Endothelial cell of umbilical vein (primary cell): ENCODE data around the gene RPS6KA4. TPM values are rescaled to one million over a fixed set of nuclear protein-coding genes. Genes with fewer than 3 reads are reported as not detected.

ENCODE experiments used
- BruUV-seq: library from RNA; stranded (reverse); fragments of 400-500 nt; replicated peaks from 2 replicates; lab custom pipeline; 2021; lab: Mats Ljungman, UMichigan
- CTCF ChIA-PET: fragments of 300-600, 350-600 bp; sonication (Branson Sonifier 250); formaldehyde crosslinking; loops from one replicate; lab custom pipeline; 2021; ENCODE audit warnings: antibody characterized with exemption, inconsistent platforms; lab: Charles Lee
- POLR2A ChIA-PET: fragments of 300-600, 350-600 bp; sonication (Branson Sonifier 250); formaldehyde crosslinking; loops from one replicate; lab custom pipeline; 2021; ENCODE audit warnings: antibody characterized with exemption, inconsistent platforms; lab: Charles Lee
- DNase-seq: peaks from one replicate; pipeline ENCODE4 v3.0.0-alpha.2; 2011; ENCODE audit warnings: low read depth, low spot score
- FAIRE-seq: peaks from 2 replicates; lab custom pipeline; 2011; peaks lifted over from hg19 to GRCh38; lab: Jason Lieb, UNC
- H2AFZ ChIP-seq: 2 replicates; pipeline ENCODE4 v1.6.0; 2012; ENCODE audit warnings: low read depth, low read length, control low read depth, inconsistent platforms
- H3K27ac ChIP-seq: 2 replicates; pipeline ENCODE4 v1.5.1; 2011; ENCODE audit warnings: low read depth, mild to moderate bottlenecking, control low read depth, low read length, moderate library complexity; ENCODE audit not compliant: insufficient read depth
- H3K27me3 ChIP-seq, 2 experiments: 2 replicates each; pipeline versions ENCODE4 v1.6.0 to v1.6.1; 2011; ENCODE audit warnings: low read length in 2 of 2, mixed read lengths in 1 of 2; ENCODE audit not compliant: control insufficient read depth in 2 of 2, insufficient read depth in 2 of 2
- H3K36me3 ChIP-seq, 2 experiments: 2 replicates in 1 of 2; 3 replicates in 1 of 2; pipeline ENCODE4 v1.5.1; 2011; ENCODE audit warnings: low read length in 2 of 2, mild to moderate bottlenecking in 1 of 2, moderate library complexity in 1 of 2; ENCODE audit not compliant: control insufficient read depth in 2 of 2, insufficient read depth in 2 of 2; ENCODE audit errors: extremely low read depth in 1 of 2
- H3K4me1 ChIP-seq: 3 replicates; pipeline ENCODE4 v1.5.1; 2011; ENCODE audit warnings: mild to moderate bottlenecking, low read length; ENCODE audit not compliant: control insufficient read depth, insufficient read depth; ENCODE audit errors: extremely low read depth
- H3K4me2 ChIP-seq: 2 replicates; pipeline ENCODE4 v1.6.1; 2011; ENCODE audit warnings: low read length, control low read depth, mixed read lengths; ENCODE audit not compliant: insufficient read depth
- H3K4me3 ChIP-seq, 3 experiments: fragments of 200-600 bp in 1 of 3; sonication (generic), shearing (Covaris generic) in 1 of 3; replicated peaks in 1 of 3; 2 replicates each; pipeline ENCODE4 v1.5.1; 2011 to 2016; ENCODE audit warnings: control low read depth in 3 of 3, low read length in 3 of 3, mild to moderate bottlenecking in 2 of 3, inconsistent platforms in 1 of 3, low read depth in 1 of 3, moderate library complexity in 1 of 3; ENCODE audit not compliant: insufficient read depth in 1 of 3
- H3K79me2 ChIP-seq: 2 replicates; pipeline ENCODE4 v1.6.0; 2012; ENCODE audit warnings: low read length, inconsistent platforms; ENCODE audit not compliant: control insufficient read depth, insufficient read depth
- H3K9ac ChIP-seq: replicated peaks from 2 replicates; pipeline ENCODE3; 2011; ENCODE audit warnings: low read length, control low read depth; ENCODE audit not compliant: insufficient read depth; ENCODE audit errors: extremely low read depth
- H3K9me1 ChIP-seq: replicated peaks from 3 replicates; pipeline ENCODE4 v1.6.0; 2011; ENCODE audit warnings: mild to moderate bottlenecking, low read length; ENCODE audit not compliant: control insufficient read depth, insufficient read depth; ENCODE audit errors: extremely low read depth
- H3K9me3 ChIP-seq: replicated peaks from 2 replicates; pipeline ENCODE4 v1.5.1; 2012; ENCODE audit warnings: low read length, inconsistent platforms; ENCODE audit not compliant: control insufficient read depth, insufficient read depth
- H4K20me1 ChIP-seq: replicated peaks from 2 replicates; pipeline ENCODE3; 2011; ENCODE audit warnings: mild to moderate bottlenecking, low read length; ENCODE audit not compliant: control insufficient read depth, insufficient read depth; ENCODE audit errors: extremely low read depth
- EZH2 ChIP-seq: IDR thresholded peaks from 2 replicates; pipeline ENCODE4 v1.6.1; 2012; ENCODE audit warnings: borderline replicate concordance, low read depth, mild to moderate bottlenecking, moderate library complexity, low read length, inconsistent platforms; ENCODE audit not compliant: severe bottlenecking
- FOS ChIP-seq: IDR thresholded peaks from 2 replicates; pipeline ENCODE4 v1.6.1; 2011; ENCODE audit warnings: mild to moderate bottlenecking, low read length, moderate library complexity, borderline replicate concordance; ENCODE audit not compliant: insufficient read depth
- GATA2 ChIP-seq: IDR thresholded peaks from 2 replicates; pipeline ENCODE4 v1.7.0; 2011; ENCODE audit warnings: low read depth, mild to moderate bottlenecking, moderate library complexity, mixed read lengths, low read length; ENCODE audit not compliant: insufficient read length, insufficient read depth
- JUN ChIP-seq: IDR thresholded peaks from 2 replicates; pipeline ENCODE4 v1.6.1; 2011; ENCODE audit warnings: borderline replicate concordance, low read depth; ENCODE audit not compliant: insufficient read length, insufficient read depth
- MYC ChIP-seq: IDR thresholded peaks from one replicate; pipeline ENCODE4 v1.6.1; 2011; ENCODE audit warnings: mild to moderate bottlenecking, low read depth, low read length
- POLR2A ChIP-seq: IDR thresholded peaks from 2 replicates; pipeline ENCODE4 v1.6.1; 2012; ENCODE audit warnings: low read depth, mild to moderate bottlenecking, control low read depth, low read length
- POLR2AphosphoS5 ChIP-seq: IDR thresholded peaks from 2 replicates; pipeline ENCODE4 v1.6.1; 2012; ENCODE audit warnings: low read depth, mild to moderate bottlenecking, control low read depth, low read length, moderate library complexity; ENCODE audit not compliant: insufficient read depth
- dilution Hi-C: fragments of 300-500 bp; cut with MboI; formaldehyde crosslinking; loops from one replicate; pipeline ENCODE4 v1.15.0; 2019; ENCODE audit warnings: low sequenced_read_pairs; ENCODE audit not compliant: extremely low pct_ligation_motif_present
- intact Hi-C: fragments of 100-400 bp; cut with micrococcal nuclease; formaldehyde crosslinking; loops from one replicate; pipeline ENCODE4 v1.10.0; 2022
- polyA plus RNA-seq, 4 experiments: library from polyadenylated mRNA; depleted of rRNA in 3 of 4; stranded (reverse) in 3 of 4; unstranded in 1 of 4; fragments of >200 nt; gene quantifications; 2 replicates each; pipeline versions ENCODE4 v1.2.1 to v1.2.3, GENCODE V29; 2011 to 2012; ENCODE audit warnings: missing spikeins in 1 of 4
- total RNA-seq: library from RNA; stranded (reverse); gene quantifications from 2 replicates; pipeline ENCODE4 v1.2.3, GENCODE V29; 2021

RPS6KA4 gene
- total and polyA plus RNA-seq, 2 donors (not counting 3 experiments of a cell fraction or from before 2014, with no cell fraction given): 26.5 to 44.1 TPM

- dilution Hi-C loops: no loop called here
- no peaks in the 10 kb centered on the region for H4K20me1 ChIP-seq
- DNase-seq: no peak
These were observed 36.6 kb downstream of the RPS6KA4 start for GRCh38 chr11:64395545-64396078.

GRCh38 chr11:64396079-64396591, 37.2 kb downstream of the RPS6KA4 start:
- no peaks in the 10 kb centered on the region for H3K9me3 ChIP-seq
- no peaks in the 10 kb centered on the region for H3K79me2 ChIP-seq
- POLR2A ChIA-PET: no interaction called here
- no peak overlapping the region for H3K4me3 ChIP-seq
- DNase-seq: no peak
- H3K4me1 ChIP-seq: no peaks in the 10 kb centered on the region
- no peak overlapping the region for H3K27ac ChIP-seq
- no peak overlapping the region for H3K9ac ChIP-seq
- H3K36me3 ChIP-seq: no peaks in the 10 kb centered on the region
- H2AFZ ChIP-seq: no peak overlapping the region
- H3K4me2 ChIP-seq: no peak overlapping the region
- CTCF ChIA-PET: interaction anchor here (0.6 to 1.2 kb wide), 6 partner anchors 9 to 53 kb away, joined by 3 to 6 read pairs (median 3); no protein-coding TSS in a partner anchor
- no peaks in the 10 kb centered on the region for H4K20me1 ChIP-seq
- BruUV-seq: no TSS peak
- FAIRE-seq: no peak
- H3K9me1 ChIP-seq: no peaks in the 10 kb centered on the region
- intact Hi-C loops: no loop called here
- TF ChIP-seq POLR2AphosphoS5 (no peak), JUN (no peak), EZH2 (no peak), MYC (no peak)
- peaks cover 0 to 5% of the 10 kb centered on the region in 2 experiments for H3K27me3 ChIP-seq
- dilution Hi-C loops: no loop called here

More at GRCh38 chr11:64395545-64396078, 36.6 kb downstream of the RPS6KA4 start:
- Histone ChIP-seq H3K27ac (no peak overlapping the region), H3K4me2 (no peak overlapping the region), H3K79me2 (no peaks in the 10 kb centered on the region), H3K9ac (no peak overlapping the region), H3K9me1 (no peaks in the 10 kb centered on the region), H3K36me3 (no peaks in the 10 kb centered on the region), H3K4me3 (no peak overlapping the region), H2AFZ (no peak overlapping the region), H3K9me3 (no peaks in the 10 kb centered on the region), H3K4me1 (no peaks in the 10 kb centered on the region), H3K27me3 (peaks cover 0 to 5% of the 10 kb centered on the region in 2 experiments)
- no TSS peak for BruUV-seq
- no peak for FAIRE-seq
- TF ChIP-seq EZH2: no peak
- no peak for TF ChIP-seq POLR2A
- TF ChIP-seq GATA2: no peak
- no peak for TF ChIP-seq MYC
- no peak for TF ChIP-seq FOS
- TF ChIP-seq JUN: no peak
- intact Hi-C loops: no loop called here
- POLR2A ChIA-PET: no interaction called here
- CTCF ChIA-PET: interaction anchor here (0.6 to 1.2 kb wide), 4 partner anchors 15 to 54 kb away, joined by 3 to 6 read pairs (median 3); no protein-coding TSS in a partner anchor
